Adrenal gland (tissue), 5 donors: ENCODE results near the gene U2AF1L4.

Source experiments
- CTCF ChIP-seq, 6 experiments: fragments of 450-650 bp in 4 of 6; fragments of 200-600 bp in 2 of 6; sonication (generic) in 1 of 6; IDR thresholded peaks; 1 replicate in 5 of 6; 2 replicates in 1 of 6; pipeline versions ENCODE4 v1.5.1 to v1.8.0; 2016 to 2021; ENCODE audit warnings: antibody characterized with exemption in 6 of 6, mild to moderate bottlenecking in 2 of 6, moderate library complexity in 1 of 6
- POLR2A ChIP-seq, 2 donors: fragments of 450-650 bp; IDR thresholded peaks; one replicate each; pipeline ENCODE4 v1.6.1; 2017; ENCODE audit warnings: antibody characterized with exemption in 2 of 2, mild to moderate bottlenecking in 2 of 2, moderate library complexity in 1 of 2
- donor health status: DM: no; HTN: no; CAD: no.

DNA sequence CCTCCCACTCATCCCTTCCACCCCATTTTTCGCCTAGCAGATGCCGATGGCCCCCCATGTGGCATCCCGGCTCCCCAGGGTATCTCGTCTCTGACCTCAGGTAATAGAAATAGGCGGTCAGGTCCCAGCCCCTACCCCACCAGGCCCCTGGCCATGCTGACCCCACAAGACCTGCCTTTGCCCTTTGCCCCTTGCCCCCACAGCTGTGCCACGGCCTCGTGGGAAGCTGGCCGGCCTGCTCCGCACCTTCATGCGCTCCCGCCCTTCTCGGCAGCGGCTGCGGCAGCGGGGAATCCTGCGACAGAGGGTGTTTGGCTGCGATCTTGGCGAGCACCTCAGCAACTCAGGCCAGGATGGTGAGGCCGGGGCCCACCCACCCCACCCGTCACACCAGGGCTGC is 35.5 kb upstream of the U2AF1L4 start:
- TF ChIP-seq POLR2A (IDR thresholded peaks at IDR 0.05) (no peak), CTCF (IDR thresholded peaks at IDR 0.05) (no peak)
